Measurements from ENCODE around the gene CYB5R2. TPM values are rescaled to one million over a fixed set of nuclear protein-coding genes. Genes with fewer than 3 reads are reported as not detected.
A peak's percentile ranks its signal among the peaks of the same experiment; 100 is the strongest.

Gene CYB5R2
- total RNA-seq (2014; rRNA removed; shearing (Covaris generic)): 7.7 and 9.0 TPM in 2 replicates

DNA sequence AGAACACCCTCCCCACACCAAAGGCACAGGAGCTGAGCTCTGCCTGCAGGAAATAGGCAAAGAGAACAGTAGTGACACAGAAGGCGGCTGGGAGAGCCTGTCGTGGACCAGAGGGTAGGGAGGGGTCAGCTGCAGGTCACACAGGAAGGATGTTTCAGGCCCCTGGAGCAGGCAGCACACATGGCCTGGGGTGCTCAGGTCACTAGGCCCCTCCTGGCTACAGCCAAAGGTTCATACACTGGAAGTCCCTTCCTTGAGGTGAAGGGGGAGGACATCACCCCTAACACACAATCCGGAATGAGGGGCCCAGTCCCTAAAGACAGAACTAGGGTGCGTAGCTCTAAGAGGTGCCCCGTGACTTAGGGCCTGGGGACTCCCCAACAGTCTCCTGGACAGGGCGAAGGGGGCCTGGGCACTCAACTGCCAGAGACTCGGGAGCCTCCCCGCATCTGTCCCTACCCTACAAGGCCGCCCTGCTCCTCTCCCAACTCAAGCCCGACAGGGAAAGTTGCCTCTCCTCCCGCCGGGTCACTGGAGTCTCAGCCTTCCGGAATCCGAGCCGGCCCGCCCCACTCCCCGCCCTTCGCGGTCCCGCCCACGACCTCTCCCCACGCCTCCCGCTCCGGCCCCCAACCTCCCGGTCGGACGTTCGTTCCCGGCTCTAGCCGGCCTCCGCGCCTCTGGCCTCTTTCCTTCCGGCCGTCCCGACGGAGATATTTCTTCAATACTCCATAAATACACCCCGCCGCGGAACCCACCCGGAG, at the start of gene CYB5R2:
Gene CYB5R2 (minus strand): TSS at position 541 of the 764 bp plus-strand sequence. CDS start 675 bp downstream, outside the sequence.
- in situ Hi-C loops (cut with HindIII; ENCODE audit: low sequenced_read_pairs): no loop called here
- no peak for DNase-seq (ENCODE audit: low spot score)

DNA sequence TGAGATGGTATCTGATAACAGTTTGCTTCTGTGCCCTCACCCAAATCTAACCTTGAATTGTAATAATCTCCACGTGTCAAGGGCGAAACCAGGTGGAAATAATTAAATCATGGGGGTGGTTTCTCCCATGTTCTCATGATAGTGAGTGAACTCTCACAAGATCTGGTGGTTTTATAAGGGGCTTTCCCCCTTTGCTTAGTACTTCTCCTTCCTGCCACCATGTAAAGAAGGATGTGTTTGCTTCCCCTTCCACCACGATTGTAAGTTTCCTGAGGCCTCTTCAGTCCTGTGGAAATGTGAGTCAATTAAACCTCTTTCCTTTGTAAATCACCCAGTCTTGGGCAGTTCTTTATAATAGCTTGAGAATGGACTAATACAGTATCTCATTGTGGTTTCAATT, 41.5 kb upstream of the CYB5R2 start:
- in situ Hi-C loops (cut with HindIII; ENCODE audit: low sequenced_read_pairs): no loop called here

DNA sequence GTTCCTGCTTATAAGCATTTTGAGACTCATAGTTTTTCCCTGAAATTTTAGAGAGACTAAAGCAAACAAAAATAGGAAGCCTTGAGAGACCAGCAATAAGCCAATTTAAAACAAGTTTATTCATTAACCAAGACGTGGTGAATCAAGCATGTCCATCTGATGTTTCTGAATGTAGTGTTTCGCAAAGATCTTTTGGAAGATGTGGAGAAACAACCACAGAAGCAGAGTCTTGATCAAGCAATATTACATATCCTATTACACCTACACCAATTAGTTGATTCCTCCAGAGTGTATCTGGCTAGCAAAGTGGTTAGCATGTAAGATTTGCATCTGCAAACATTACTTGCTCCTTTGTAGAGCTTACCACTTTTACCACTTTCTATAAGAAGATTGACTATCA, 33.1 kb upstream of the CYB5R2 start, which contains the start of gene OVCH2:
Gene OVCH2 (minus strand): TSS at position 101 of the 400 bp plus-strand sequence. CDS start 83 bp downstream, at position 18.
- no peak for DNase-seq (ENCODE audit: low spot score)
- in situ Hi-C loops (cut with HindIII; ENCODE audit: low sequenced_read_pairs): no loop called here

More for the DNA sequence above, 41.5 kb upstream of the CYB5R2 start:
- DNase-seq (ENCODE audit: low spot score): no peak

DNA sequence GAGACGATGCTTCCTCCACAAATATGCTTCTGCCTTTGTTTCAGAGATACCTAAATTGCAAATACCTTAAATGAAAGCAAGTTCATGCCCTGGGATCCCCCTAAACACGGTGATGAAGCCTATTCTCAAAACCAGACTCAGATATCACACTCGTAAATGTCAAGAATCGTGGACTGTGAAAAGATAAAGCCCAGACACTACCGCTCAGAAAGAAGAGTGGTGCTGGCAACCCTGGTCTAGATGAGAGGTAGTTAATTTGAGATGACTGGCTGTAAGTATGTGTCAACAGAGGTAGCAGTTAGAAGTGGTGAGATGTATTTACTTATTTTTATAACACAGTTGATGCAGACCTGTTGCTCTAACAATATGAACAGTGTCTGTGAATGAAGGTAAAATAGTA, 30.4 kb upstream of the CYB5R2 start:
- in situ Hi-C loops (cut with HindIII; ENCODE audit: low sequenced_read_pairs): no loop called here
- no peak for DNase-seq (ENCODE audit: low spot score)

DNA sequence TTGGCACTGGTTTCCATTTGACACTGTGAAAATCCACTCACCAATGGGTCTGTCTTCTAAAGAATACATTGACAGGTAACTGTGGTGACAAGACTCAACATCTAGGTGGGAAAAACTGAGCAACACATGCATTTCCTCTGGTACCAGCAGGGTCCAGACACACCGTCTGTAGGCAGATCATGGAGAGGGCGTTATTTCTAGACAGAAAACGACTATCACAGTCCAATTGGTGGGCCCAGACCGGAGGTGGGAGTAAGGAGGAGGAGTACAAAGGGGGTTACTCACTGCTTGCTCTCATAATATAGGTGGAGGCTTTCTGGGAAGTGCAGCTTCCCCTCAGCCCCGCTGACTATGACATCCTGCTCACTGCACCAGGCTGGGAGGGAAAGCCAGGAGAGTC, 23.1 kb upstream of the CYB5R2 start:
- no peak for DNase-seq (ENCODE audit: low spot score)
- in situ Hi-C loops (cut with HindIII; ENCODE audit: low sequenced_read_pairs): no loop called here

DNA sequence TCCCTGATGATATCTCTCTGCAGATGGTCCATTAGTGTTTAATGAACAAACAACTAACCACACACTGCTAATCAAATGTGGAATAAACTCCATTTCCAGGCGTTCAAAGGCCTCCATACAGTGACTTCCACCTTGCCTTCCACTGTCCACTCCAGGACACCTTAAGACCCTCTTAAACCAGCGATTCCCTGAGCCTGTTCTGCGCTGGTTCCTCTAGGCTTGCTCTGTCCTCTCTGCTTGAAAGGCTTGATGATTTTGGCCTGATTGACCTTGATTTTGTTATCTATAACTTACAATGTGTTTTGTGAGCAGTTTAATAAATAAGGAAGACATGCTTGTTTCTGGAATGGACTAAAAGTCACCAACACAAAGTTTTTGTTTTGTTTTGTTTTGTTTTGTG, 20.9 kb upstream of the CYB5R2 start:
- in situ Hi-C loops (cut with HindIII; ENCODE audit: low sequenced_read_pairs): no loop called here
- DNase-seq (ENCODE audit: low spot score): no peak

DNA sequence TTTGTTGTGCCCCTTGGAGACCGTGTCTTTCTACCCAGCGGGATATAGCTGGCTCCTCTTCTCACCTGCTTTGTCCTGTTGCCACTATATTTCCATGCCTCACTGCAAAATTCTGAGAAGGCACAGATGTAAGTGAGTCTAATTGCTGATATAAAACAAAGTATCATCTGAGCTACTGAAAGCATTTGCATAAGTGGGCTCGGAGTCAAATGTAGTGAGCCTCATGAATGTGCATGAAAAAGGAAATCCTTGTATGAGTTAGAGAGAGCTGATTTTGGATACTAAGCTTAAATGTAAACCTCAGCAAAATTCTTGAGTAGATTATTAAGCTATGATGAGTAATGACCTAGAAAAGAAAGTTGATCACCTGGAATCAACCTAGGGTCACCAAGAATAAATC, 19.1 kb upstream of the CYB5R2 start:
- no peak for DNase-seq (ENCODE audit: low spot score)
- in situ Hi-C loops (cut with HindIII; ENCODE audit: low sequenced_read_pairs): no loop called here

- no peak for DNase-seq (ENCODE audit: low spot score)
- in situ Hi-C loops (cut with HindIII; ENCODE audit: low sequenced_read_pairs): no loop called here
Observed at GRCh38 chr11:7691759-7692350, 18.6 kb upstream of the CYB5R2 start.

- DNase-seq (ENCODE audit: low spot score): no peak
- in situ Hi-C loops (cut with HindIII; ENCODE audit: low sequenced_read_pairs): no loop called here
Observed at GRCh38 chr11:7690648-7691047, 17.3 kb upstream of the CYB5R2 start.

DNA sequence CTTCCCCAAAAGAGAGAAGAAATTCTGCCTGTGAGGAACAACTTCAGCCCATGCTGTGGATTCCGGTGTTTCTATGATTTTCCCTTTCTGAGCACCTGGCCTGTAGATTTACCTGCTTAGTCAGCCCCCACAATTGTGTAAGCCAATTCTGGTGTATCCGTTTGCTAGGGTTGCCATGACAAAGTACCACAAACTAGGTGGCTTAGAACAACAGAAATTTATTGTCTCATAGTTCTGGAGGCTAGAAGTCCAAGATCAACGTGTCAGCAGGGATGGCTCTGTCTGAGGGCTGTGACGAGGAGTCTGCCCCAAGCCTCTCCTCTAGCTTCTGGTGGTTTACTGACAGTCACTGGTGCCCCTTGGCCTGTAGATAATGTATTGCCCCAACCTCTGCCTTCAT, 15.9 kb upstream of the CYB5R2 start:
- DNase-seq (ENCODE audit: low spot score): no peak
- in situ Hi-C loops (cut with HindIII; ENCODE audit: low sequenced_read_pairs): no loop called here

- in situ Hi-C loops (cut with HindIII; ENCODE audit: low sequenced_read_pairs): no loop called here
- DNase-seq (ENCODE audit: low spot score): peak; percentile 36
Observed at GRCh38 chr11:7688238-7688826, 15.0 kb upstream of the CYB5R2 start.

DNA sequence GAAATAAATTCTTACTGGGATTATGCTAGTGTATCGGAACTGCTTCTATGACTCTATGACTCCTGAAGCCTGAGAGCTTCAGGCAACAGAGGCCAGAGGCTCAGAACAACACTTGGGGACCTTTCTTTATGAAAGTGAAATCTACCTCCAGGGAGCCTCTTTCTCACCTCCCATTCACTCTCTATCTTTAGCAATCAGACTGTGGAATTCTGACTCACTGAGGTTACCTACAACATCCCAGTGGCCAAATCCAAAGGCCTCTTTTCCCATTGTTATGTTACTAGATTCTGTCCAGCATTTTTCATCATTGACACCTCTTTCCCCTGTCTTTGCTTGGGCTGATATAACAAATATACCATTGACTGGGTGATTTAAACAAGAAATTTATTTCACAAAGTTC, 14.1 kb upstream of the CYB5R2 start:
- no peak for DNase-seq (ENCODE audit: low spot score)
- in situ Hi-C loops (cut with HindIII; ENCODE audit: low sequenced_read_pairs): no loop called here

DNA sequence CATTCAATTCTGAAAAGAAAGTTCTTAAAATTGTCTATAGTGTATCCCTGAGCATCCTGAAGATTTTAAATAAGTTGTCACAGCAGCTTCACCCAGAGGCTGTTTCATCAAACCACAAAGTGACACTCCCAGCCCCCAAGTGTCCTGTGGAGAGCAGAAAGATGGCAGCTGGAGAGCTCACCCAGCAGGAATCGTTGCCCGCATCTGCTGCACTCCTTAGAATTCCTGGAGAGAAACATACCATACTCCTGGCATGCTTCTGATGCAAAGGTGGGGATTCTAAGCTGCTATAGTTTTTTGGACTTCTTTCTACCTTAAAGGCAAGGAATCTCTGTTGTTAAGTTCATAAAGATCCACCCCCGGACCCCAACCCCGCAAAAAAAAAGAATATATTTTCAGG, 13.5 kb upstream of the CYB5R2 start:
- DNase-seq (ENCODE audit: low spot score): no peak
- in situ Hi-C loops (cut with HindIII; ENCODE audit: low sequenced_read_pairs): no loop called here

DNA sequence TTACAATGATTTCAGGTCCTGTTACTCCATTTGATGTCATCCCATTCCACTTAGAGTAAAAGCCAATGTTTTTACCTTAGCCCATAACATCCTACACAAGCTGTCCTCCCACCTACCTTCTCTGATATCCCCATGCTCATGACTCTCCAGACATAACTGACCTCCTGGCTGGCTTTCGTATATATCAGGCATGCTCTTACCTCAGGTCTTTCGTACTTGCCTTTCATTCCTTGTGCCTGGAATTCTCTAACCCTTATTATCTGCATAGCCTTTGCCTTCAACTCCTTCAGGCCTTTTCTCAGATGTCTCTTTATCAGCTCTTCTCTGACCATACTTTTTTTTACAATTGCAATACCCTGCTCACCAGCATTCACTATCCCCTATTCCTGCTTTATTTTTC, 10.3 kb upstream of the CYB5R2 start:
- in situ Hi-C loops (cut with HindIII; ENCODE audit: low sequenced_read_pairs): no loop called here
- no peak for DNase-seq (ENCODE audit: low spot score)

DNA sequence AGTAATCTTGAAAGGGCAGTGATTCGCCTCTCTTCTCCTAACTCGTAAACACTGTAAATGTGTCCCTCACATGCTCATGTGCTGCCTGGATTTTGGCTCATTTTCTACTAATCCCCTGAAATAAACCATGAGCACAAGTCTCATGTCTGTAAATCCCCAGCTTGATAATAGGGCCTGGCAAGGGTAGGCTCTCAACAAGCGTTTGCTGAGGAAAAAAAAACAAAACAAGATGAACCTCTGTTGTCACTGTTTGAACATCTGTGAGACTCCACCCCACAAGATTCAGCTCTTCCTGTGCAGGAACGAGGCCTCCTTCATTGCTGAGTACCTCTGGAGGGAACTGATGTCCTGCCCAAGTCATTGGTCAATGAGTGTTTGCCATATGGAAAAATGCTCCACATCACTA, 4.5 kb upstream of the CYB5R2 start:
- no peak for DNase-seq (ENCODE audit: low spot score)

GRCh38 chr11:7677071-7677470, 3.8 kb upstream of the CYB5R2 start:
- no peak for DNase-seq (ENCODE audit: low spot score)

More for the DNA sequence above, 4.5 kb upstream of the CYB5R2 start:
- in situ Hi-C loops (cut with HindIII; ENCODE audit: low sequenced_read_pairs): no loop called here

DNA sequence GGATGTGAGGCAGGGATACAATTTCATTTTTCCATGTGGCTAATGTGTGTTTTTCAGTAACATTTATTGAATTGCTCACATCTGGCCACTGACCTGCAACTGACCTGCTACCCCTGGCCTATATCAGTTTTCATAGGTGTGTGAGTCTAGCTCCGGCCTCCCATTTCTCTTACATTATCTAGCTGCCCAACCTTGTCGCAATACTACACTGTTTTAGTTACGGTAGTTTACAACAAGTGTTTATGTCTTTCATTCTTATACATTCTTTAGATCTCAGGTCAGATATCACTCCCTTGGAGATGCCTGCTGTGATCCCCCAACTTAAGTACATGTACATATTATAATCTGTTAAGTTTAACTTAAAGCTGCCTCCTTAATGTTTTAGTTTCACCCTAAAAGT, 2.3 kb upstream of the CYB5R2 start:
- in situ Hi-C loops (cut with HindIII; ENCODE audit: low sequenced_read_pairs): no loop called here
- no peak for DNase-seq (ENCODE audit: low spot score)

More at GRCh38 chr11:7677071-7677470, 3.8 kb upstream of the CYB5R2 start:
- in situ Hi-C loops (cut with HindIII; ENCODE audit: low sequenced_read_pairs): no loop called here

- in situ Hi-C loops (cut with HindIII; ENCODE audit: low sequenced_read_pairs): no loop called here
- no peak for DNase-seq (ENCODE audit: low spot score)
Observed at GRCh38 chr11:7673724-7674434, 579 bp upstream of the CYB5R2 start.

DNA sequence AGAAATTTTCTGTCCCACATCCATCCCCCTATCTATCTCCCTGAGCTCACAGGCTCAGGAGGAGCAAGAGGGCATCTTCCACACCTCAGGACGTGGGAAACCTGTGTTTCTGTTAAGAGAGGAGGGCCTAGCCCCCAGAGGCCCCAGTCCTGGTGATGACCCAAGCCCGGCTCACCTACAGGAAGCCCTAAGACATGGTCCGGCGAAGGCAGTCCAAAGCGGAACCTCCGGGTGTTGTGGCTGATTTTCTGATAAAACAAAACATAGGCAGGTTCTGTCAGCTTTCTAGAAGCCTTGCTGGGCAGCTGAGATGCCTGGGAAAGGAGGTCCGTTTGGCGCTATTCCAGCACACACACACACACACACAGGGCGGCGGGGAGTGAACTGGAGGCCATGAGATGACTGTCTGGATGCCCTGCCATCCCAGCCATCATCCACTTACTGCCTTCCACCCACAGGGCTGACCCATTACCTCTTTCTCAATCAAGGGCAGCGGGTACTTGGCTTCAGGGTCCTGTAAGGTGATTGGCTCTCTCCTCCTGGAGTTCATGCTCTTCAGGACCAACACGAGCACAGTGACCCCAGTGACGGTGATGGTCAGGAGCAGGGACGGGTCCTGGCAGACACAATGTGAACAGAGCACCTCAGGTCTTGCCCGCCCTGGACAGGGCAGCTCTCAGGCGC, 882 bp downstream of the CYB5R2 start:
- in situ Hi-C loops (cut with HindIII; ENCODE audit: low sequenced_read_pairs): no loop called here

More for the DNA sequence above, 882 bp downstream of the CYB5R2 start:
- no peak for DNase-seq (ENCODE audit: low spot score)

Measured in G401 (cell line).